Body of pancreas (tissue), 4 donors: ENCODE data around the gene HSBP1L1.

Experiments
- POLR2A ChIP-seq, 3 donors: fragments of 450-650 bp; IDR thresholded peaks; one replicate each; pipeline ENCODE4 v1.6.1; 2016; ENCODE audit warnings: antibody characterized with exemption in 3 of 3, mild to moderate bottlenecking in 2 of 3
- TF ChIP-seq, protein P1 (sequence below), 7 experiments: fragments of 450-650 bp in 4 of 7; fragments of 200-600 bp in 3 of 7; sonication (generic) in 3 of 7; IDR thresholded peaks; one replicate each; pipeline ENCODE4 v1.5.1; 2016 to 2019; ENCODE audit warnings: antibody characterized with exemption in 7 of 7

DNA sequence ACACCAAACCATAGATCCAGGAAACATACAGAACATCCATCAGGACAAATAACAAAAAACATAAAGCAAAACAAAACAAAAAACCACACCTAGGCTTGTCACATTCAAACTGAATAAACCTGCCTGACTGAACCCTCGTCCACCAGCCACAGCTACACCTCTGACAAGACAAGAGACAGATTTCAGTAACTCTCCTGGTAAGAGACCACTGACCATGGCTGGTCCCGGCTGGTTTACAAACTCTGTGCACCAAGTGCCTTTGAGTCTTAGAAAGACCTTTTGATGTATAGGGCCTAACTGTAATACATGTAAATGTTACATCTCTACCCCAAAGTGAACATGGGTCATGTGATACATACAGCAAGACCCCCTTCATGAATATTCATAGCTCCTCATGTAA, 8.2 kb upstream of the HSBP1L1 start:
- TF ChIP-seq, protein P1, sequence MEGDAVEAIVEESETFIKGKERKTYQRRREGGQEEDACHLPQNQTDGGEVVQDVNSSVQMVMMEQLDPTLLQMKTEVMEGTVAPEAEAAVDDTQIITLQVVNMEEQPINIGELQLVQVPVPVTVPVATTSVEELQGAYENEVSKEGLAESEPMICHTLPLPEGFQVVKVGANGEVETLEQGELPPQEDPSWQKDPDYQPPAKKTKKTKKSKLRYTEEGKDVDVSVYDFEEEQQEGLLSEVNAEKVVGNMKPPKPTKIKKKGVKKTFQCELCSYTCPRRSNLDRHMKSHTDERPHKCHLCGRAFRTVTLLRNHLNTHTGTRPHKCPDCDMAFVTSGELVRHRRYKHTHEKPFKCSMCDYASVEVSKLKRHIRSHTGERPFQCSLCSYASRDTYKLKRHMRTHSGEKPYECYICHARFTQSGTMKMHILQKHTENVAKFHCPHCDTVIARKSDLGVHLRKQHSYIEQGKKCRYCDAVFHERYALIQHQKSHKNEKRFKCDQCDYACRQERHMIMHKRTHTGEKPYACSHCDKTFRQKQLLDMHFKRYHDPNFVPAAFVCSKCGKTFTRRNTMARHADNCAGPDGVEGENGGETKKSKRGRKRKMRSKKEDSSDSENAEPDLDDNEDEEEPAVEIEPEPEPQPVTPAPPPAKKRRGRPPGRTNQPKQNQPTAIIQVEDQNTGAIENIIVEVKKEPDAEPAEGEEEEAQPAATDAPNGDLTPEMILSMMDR (IDR thresholded peaks at IDR 0.05) = no peak
- TF ChIP-seq POLR2A (IDR thresholded peaks at IDR 0.05) = no peak
